GM12801 (cell line): ENCODE results near the gene NAP1L1.

ENCODE experiments used
- CTCF ChIP-seq: IDR thresholded peaks from one replicate; pipeline ENCODE4 v1.5.1; 2011; ENCODE audit warnings: control low read depth; ENCODE audit not compliant: insufficient read length; ENCODE audit errors: extremely low read depth

The NAP1L1 gene

GRCh38 chr12:76049575-76050251 is 34.8 kb downstream of the NAP1L1 start:
- TF ChIP-seq CTCF = no peak

GRCh38 chr12:76047742-76048141 is 36.7 kb downstream of the NAP1L1 start:
- no peak for TF ChIP-seq CTCF

- TF ChIP-seq CTCF = no peak
These were observed 37.4 kb downstream of the NAP1L1 start for GRCh38 chr12:76047060-76047459.

DNA sequence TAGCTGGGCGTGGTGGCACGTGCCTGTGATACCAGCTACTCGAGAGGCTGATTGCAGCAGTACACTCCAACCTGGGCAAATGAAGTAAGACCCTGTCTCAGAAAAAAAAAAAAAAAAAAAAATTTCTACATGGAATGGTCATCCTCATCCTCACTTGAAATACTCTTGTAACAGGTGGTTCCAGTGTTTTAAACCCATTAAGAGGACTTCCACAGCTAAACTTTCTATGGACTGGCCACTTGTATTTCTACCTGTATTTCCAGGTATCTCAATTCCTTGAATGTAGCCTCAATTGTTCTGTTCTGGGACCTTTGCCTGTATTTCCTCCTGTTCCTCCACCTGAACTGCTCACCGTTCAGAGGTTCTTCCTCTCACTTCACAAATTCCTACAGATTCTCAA is 41.1 kb downstream of the NAP1L1 start:
- TF ChIP-seq CTCF = no peak

GRCh38 chr12:76042147-76042546 is 42.3 kb downstream of the NAP1L1 start:
- TF ChIP-seq CTCF = no peak

- TF ChIP-seq CTCF = no peak
These were observed 43.1 kb downstream of the NAP1L1 start for GRCh38 chr12:76041406-76041805.

- no peak for TF ChIP-seq CTCF
These were observed 44.0 kb downstream of the NAP1L1 start for GRCh38 chr12:76040461-76040860.

GRCh38 chr12:76038176-76038575 is 46.3 kb downstream of the NAP1L1 start:
- TF ChIP-seq CTCF = no peak
